ENCODE measurements around the gene PRPF8. TPM values are rescaled to one million over a fixed set of nuclear protein-coding genes. Genes with fewer than 3 reads are reported as not detected.

The PRPF8 gene
- total and polyA plus RNA-seq, 2 of the 8 experiments (the other 6 are each of a cell fraction or from before 2014, with no cell fraction given): 329 to 337 TPM

DNA sequence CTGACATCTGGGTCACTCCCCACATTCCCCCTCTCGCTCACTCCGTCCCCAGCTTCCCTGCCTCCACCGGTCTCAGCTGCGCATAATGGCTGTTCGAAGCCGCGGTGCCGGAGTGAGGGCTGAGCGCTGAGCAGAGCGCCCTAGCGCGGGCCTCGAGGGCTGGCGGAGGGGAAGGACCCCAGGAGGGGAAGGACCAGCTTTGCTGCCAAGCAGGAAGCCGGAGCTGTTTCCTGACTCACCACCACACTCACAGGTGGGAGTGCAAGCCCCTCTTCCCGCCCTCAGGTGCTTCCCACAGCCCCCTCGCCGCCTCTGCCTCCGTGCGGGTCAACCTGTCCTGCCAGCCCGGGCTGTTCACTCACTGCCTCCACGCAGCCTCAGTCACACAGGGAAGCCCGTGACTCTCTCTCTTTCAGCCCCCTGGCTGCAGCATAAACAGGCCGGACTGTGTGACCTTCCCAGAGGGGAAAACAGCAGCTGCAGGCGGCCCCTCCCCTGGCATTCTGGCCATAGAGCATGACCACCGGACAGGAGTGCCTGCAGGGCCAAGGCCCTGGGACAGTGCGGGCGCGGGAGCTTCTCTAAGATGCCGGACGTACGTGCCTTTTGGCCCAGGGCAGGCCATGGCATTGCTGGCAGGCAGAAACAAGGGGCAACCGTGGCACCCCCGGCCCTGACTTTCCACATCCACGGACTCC, 79.7 kb downstream of the PRPF8 start (continued):
- TF ChIP-seq POU5F1 (IDR thresholded peaks at IDR 0.05; ENCODE audit: low read depth, low read length) (no peak), POLR2AphosphoS5 (IDR thresholded peaks at IDR 0.05; ENCODE audit: low read depth, low read length) (no peak), TBP (IDR thresholded peaks at IDR 0.05; ENCODE audit: low read depth, low read length) (peak; percentile 21; the same call in 1 of the 2 replicates), BRCA1 (IDR thresholded peaks at IDR 0.05; ENCODE audit: low read depth, low read length) (no peak), NRF1 (IDR thresholded peaks at IDR 0.05; ENCODE audit: low read depth, low read length) (no peak), SRF (IDR thresholded peaks at IDR 0.05; ENCODE audit: low read depth, low read length) (no peak), GABPA (IDR thresholded peaks at IDR 0.05; ENCODE audit: borderline replicate concordance, insufficient read depth, low read length) (0 out of 2 replicates have a peak, but pooled peaks have one; percentile 54), CBX5 (IDR thresholded peaks at IDR 0.05; ENCODE audit: low read depth, low read length) (no peak), CHD2 (IDR thresholded peaks at IDR 0.05; ENCODE audit: low read length) (no peak), ZNF274 (IDR thresholded peaks at IDR 0.05; ENCODE audit: borderline replicate concordance, extremely low read depth, low read length) (no peak), SP1 (IDR thresholded peaks at IDR 0.05; ENCODE audit: low read depth, low read length) (no peak), CBX8 (IDR thresholded peaks at IDR 0.05; ENCODE audit: borderline replicate concordance, low read depth, low read length) (no peak)
- TF ChIP-seq, protein P1, sequence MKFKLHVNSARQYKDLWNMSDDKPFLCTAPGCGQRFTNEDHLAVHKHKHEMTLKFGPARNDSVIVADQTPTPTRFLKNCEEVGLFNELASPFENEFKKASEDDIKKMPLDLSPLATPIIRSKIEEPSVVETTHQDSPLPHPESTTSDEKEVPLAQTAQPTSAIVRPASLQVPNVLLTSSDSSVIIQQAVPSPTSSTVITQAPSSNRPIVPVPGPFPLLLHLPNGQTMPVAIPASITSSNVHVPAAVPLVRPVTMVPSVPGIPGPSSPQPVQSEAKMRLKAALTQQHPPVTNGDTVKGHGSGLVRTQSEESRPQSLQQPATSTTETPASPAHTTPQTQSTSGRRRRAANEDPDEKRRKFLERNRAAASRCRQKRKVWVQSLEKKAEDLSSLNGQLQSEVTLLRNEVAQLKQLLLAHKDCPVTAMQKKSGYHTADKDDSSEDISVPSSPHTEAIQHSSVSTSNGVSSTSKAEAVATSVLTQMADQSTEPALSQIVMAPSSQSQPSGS (IDR thresholded peaks at IDR 0.05; ENCODE audit: low read length): no peak
- TF ChIP-seq, protein P2, sequence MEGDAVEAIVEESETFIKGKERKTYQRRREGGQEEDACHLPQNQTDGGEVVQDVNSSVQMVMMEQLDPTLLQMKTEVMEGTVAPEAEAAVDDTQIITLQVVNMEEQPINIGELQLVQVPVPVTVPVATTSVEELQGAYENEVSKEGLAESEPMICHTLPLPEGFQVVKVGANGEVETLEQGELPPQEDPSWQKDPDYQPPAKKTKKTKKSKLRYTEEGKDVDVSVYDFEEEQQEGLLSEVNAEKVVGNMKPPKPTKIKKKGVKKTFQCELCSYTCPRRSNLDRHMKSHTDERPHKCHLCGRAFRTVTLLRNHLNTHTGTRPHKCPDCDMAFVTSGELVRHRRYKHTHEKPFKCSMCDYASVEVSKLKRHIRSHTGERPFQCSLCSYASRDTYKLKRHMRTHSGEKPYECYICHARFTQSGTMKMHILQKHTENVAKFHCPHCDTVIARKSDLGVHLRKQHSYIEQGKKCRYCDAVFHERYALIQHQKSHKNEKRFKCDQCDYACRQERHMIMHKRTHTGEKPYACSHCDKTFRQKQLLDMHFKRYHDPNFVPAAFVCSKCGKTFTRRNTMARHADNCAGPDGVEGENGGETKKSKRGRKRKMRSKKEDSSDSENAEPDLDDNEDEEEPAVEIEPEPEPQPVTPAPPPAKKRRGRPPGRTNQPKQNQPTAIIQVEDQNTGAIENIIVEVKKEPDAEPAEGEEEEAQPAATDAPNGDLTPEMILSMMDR (IDR thresholded peaks at IDR 0.05; ENCODE audit: control extremely low read depth in 1 of 3, insufficient read depth in 1 of 3, low read depth in 1 of 3, low read length in 3 of 3): no peak
- TF ChIP-seq, protein P3, sequence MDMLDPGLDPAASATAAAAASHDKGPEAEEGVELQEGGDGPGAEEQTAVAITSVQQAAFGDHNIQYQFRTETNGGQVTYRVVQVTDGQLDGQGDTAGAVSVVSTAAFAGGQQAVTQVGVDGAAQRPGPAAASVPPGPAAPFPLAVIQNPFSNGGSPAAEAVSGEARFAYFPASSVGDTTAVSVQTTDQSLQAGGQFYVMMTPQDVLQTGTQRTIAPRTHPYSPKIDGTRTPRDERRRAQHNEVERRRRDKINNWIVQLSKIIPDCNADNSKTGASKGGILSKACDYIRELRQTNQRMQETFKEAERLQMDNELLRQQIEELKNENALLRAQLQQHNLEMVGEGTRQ (IDR thresholded peaks at IDR 0.05; ENCODE audit: low read length): no peak
